ENCODE measurements around the gene COL26A1.
A peak's percentile ranks its signal among the peaks of the same experiment; 100 is the strongest.

Gene COL26A1

GRCh38 chr7:101575721-101576120, 213.0 kb downstream of the COL26A1 start:
- DNase-seq (ENCODE audit: low spot score) = no peak

DNA sequence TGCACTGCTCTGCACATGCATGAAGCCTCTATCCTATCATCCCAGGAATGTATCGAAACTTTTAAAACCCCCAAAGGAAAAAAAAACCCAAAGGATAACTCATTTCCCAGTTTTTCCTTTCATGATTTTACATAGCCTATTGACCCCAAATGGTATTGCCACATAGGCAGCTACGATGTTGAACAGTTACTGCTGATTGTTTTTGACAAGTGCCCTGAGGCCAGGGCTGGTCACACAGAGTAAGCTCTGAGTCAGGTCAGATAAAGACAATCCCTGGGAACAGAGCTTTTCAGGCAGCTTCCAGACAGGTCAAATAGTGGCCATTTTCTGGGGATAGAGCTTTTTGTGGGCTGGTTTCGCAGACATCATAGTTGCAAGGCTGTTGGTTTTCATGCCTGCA, 214.3 kb downstream of the COL26A1 start:
- DNase-seq (ENCODE audit: low spot score) = no peak

GRCh38 chr7:101578552-101578951, 215.9 kb downstream of the COL26A1 start:
- DNase-seq (ENCODE audit: low spot score) = no peak

DNA sequence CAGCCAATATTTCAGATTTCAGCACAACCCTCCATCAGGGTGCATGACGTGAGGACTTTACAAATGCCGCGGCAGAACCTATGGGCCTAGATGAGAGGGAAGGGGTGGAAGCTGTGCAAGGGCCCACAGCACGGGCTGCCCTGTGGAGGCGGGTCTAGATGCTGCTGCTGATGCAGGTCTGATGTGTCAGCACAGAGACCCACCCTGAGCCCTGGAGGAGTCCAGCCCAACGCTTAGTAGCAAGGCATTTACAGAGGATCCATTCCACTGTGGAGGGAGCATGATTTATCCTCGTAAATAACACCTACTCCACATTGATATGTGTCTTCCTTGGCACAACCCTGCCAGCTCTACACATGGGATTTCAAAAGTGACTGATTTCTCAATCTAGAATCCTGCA, 217.9 kb downstream of the COL26A1 start:
- no peak for DNase-seq (ENCODE audit: low spot score)

DNA sequence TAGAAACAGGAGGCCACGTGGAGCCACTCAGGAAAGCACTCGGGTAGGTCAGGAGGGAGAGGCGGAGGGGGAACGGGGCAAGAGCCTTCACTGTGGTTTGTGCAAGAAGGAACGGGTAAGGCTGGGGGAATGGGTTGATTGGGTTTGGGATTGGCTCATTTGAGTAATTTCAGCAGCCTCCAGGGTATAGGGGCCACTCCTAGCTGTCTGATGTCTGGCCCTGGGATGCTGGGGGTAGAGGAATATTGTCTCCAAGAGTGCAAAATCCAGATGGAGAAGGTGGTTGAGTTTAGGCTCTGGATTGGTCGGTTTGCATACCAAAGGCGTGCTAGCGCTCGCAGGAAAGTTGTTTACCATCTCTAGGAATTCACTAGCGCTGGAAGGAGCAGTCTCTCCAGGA, 219.2 kb downstream of the COL26A1 start:
- DNase-seq (ENCODE audit: low spot score) = no peak

DNA sequence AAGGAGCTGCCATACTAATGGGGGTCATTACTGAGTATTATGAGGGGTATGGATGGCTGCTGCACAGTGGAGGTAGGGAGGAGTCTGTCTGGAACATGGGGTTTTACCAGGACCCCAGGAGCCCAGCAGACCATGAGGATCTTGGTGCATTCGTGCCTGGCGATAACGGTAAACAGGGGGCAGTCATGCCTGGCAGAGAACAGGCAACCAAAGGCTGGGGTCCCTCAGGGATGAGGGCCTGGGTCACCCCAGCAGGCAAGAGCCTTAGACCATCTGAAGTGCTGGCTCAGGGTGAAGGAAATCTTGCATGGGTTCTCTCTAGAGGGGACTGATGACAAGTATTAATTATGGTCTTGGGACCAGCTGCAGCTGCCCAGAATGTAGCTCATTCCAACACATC, 220.3 kb downstream of the COL26A1 start:
- DNase-seq (ENCODE audit: low spot score) = no peak

DNA sequence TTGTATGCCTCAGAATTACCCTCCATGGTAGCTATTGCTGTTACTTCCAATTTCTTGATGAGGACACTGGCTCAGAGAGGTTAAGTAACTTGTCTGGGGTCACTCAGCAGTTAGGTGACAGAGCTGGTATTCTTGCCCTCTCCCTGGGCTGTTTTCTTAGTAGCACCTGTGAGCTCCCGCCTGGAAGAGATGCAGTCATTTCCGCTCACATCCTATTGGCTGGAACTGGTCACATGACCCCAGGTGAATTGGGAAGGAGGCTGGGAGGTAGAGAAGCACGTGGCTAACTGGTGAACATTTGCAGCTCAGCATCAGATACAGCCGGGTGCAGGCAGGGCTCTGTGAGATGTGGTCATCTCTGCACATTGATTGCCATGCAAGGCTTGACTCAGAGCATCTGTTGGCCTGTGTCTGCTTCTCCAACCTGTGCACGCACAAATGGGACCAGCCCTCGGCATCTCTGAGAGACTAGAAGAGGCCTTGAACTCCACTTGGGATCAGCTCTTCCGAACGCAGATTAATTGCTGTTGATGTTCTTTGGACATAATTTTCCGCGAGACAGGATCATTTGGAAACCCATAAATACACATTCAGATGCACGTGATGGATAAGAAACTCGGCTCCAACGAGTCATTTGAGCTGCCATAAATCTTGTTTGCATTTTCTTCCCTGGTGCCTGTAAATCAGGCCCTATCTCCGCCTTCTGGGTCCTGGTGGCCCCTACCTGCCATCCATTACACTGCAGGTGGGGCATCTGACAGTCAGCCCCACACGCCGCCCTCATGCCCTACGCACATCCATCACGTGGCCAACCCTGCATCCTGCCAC, 223.6 kb downstream of the COL26A1 start:
- peak; percentile 10 for DNase-seq (ENCODE audit: low spot score)

GRCh38 chr7:101586906-101587677, 224.4 kb downstream of the COL26A1 start:
- peak; percentile 3 for DNase-seq (ENCODE audit: low spot score)

GRCh38 chr7:101588131-101588935, 225.7 kb downstream of the COL26A1 start:
- peak; percentile 18 for DNase-seq (ENCODE audit: low spot score)

- DNase-seq (ENCODE audit: low spot score) = peak; percentile 12
These were observed 226.4 kb downstream of the COL26A1 start for GRCh38 chr7:101589052-101589451.

DNA sequence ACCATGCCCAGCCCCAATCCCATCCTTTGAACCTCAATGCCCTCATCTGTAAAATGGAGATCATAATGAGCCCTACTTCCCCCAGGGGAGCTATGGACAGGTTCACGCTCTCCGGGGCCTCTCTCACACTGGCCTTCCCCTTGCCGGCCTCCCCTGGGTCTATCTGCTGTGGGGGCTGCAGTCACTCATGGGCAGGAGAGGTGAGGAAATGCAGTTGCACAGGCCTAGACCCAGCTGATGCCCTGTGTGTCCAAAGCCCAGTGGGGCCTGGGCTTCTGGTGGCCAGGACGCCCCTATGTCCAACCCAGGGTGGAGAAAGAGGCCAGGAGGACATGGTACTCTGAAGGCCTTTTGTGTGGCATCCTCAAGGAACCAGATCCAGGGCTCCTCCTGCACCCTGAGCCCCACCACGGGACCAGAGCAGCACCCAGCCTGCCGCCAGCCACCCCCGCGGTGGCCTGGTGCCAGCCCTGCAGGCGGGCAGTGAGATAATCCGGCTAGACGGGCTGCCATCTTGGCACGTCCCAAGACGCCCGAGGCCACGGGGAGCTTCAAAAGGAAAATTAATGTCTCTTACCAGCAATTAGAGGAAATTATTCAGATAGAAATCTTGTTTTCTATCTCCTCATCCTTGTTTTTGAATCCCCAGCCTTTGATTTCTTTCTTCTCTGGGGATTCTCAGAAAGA, 227.4 kb downstream of the COL26A1 start:
- peak; percentile 4 for DNase-seq (ENCODE audit: low spot score)

GRCh38 chr7:101590663-101591435, 228.2 kb downstream of the COL26A1 start:
- peak; percentile 3 for DNase-seq (ENCODE audit: low spot score)

DNA sequence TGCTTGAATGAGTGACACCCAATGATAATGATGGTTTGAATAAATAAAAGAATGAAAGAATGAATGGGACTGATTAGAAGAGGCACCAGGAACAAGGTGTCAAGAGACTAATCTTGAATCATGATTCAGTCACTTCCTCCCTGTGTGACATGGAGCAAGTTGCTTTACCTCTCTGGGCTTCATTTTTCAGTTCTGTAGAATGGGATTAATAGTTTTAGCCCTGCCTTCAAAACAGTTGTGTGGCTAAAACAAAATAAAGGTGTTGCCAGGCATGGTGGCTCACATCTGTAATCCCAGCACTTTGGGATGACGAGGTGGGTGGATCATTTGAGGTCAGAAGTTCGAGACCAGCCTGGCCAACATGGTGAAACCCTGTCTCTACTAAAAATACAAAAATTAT, 228.8 kb downstream of the COL26A1 start:
- no peak for DNase-seq (ENCODE audit: low spot score)

DNA sequence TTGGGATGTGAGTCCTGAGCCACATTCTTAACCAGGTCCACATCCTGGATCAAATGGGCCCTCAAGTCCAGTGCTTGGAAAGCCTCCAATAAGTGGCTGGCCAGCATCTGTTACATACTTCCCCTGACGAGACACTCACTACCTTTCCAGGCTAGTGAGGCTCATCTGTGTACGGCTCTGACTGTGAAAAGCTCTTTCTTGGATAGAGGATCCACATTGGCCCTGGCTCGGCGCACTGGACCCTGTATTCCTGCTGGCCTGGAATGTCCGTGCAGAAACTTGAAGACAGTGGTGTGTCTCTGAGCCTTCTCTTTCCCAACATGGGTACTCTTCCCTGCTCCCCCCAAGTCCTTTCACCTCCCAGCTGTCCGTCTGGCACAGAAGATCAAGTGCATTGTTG, 230.9 kb downstream of the COL26A1 start:
- DNase-seq (ENCODE audit: low spot score) = no peak

DNA sequence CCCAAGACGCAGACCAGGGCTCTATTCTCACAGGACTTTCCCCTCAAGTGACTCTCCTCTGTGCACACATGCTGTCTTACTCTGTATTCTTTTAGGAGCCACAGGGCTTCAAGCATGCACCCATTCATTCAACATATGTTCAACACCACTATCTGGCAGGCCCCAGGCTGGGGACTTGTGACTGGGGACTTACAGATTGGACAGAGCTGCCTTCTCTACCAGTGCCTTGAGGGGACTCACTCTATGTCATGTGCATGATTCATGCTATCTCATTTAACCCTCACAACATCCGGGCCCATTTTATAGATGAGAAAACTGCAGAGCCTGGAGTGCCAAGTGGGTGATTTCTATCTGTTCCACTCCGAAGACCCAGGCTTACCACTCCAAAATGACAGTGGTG, 232.1 kb downstream of the COL26A1 start:
- DNase-seq (ENCODE audit: low spot score) = no peak

GRCh38 chr7:101595246-101595645, 232.6 kb downstream of the COL26A1 start:
- no peak for DNase-seq (ENCODE audit: low spot score)

DNA sequence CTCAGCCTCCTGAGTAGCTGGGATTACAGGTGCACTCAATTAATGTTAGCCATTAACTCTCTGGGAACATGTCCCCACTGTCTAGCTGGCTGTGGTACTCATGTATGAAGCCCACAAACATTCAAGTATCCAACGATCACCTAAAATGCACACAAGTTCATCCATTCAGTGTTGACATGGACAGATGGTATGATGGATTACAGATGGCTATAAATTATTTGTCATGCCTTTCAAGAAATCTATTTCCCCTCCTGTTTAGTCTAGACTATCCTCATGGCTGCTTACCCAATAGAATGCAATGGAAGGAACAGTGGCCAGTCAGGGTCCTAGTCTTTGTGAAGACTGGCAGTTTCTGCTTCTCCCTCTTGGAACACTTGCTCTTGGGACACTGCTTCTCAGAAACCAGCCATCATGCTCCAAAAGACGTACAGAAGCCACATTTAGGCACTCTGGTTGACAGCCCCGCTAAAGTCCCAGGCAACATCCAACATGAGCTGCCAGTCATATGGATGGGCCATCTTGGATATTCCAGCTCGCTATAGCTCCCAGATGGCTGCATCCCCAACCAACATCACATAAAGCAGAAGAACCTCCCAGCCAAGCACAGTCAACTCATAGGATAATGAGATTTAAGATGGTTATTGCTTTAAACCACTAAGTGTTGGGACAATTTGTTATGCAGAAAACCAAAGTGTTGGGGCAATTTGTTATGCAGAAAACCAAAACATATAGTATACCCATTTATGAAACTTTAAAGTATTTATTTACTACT, 233.3 kb downstream of the COL26A1 start:
- DNase-seq (ENCODE audit: low spot score) = no peak

- DNase-seq (ENCODE audit: low spot score) = no peak
These were observed 234.2 kb downstream of the COL26A1 start for GRCh38 chr7:101596898-101597297.

GRCh38 chr7:101597941-101598340, 235.3 kb downstream of the COL26A1 start:
- DNase-seq (ENCODE audit: low spot score) = no peak

DNA sequence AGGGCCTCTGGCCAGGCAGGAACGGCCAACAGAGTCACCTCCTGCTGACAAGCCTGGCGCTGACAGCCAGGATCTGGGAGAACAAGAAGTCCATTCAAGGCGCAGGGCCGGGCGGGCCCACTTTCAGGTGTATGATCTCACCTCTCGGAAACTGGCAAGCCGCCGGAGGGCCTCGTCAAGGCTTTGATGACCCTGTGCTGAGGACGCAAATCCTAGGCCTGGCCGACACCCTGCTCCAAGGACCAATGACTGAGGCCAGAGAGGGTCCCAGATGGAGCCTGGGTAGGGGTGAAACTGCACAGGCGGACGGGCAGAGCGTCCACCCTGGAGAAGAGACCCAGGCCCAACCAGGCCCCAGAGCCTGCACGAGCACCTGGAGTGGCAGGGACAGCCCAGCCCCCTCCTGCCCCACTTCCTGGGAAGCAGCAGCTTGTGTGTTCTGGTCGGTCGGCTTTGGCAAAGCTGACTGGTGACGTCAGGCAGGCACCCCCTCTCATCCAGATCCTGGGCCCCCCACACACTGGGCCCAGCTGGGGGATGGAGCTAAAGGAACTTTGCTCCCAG, 235.8 kb downstream of the COL26A1 start:
- no peak for DNase-seq (ENCODE audit: low spot score)

Data from AG20443 (cell line).